PFSK-1 (cell line): ENCODE results near the gene TMEM45A.

Source experiments
- POLR2AphosphoS5 ChIP-seq: IDR thresholded peaks from 2 replicates; pipeline ENCODE4 v1.6.1; 2012; ENCODE audit warnings: low read depth, mild to moderate bottlenecking, control low read depth, low read length, moderate library complexity
- TF ChIP-seq, protein P1 (sequence below), 2 experiments: IDR thresholded peaks; 2 replicates each; pipeline versions ENCODE4 v1.6.1 to v1.8.0; 2011 to 2012; ENCODE audit warnings: low read depth in 2 of 2, low read length in 2 of 2, control low read depth in 1 of 2, inconsistent platforms in 1 of 2, mild to moderate bottlenecking in 1 of 2, moderate library complexity in 1 of 2; ENCODE audit not compliant: insufficient read depth in 1 of 2

DNA sequence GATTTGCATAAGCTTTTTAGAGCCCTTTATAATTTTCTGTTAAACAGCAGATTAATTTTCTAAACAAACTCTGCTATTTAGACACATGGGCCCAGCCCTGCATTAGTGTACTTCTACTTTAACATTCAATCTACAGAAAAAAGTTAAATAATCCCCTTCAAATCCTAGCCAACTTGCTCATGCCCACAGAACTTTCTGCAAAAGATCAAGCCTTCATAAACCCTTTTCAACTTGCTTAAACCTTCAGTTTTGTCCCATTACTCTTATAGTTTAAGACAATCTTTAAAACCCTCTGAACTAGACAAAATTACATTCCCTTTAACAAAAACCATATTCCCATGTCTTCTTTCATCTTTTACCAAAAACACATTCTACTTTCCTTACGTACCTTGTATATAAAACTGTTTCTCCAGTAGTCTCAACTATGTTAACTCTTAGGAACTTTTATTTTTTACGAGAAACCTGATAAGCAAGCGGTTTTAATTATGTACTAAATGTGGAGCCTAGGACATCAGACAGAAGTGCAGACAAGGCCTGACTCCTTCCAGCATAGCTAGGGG, 91.8 kb downstream of the TMEM45A start:
- TF ChIP-seq, protein P1, sequence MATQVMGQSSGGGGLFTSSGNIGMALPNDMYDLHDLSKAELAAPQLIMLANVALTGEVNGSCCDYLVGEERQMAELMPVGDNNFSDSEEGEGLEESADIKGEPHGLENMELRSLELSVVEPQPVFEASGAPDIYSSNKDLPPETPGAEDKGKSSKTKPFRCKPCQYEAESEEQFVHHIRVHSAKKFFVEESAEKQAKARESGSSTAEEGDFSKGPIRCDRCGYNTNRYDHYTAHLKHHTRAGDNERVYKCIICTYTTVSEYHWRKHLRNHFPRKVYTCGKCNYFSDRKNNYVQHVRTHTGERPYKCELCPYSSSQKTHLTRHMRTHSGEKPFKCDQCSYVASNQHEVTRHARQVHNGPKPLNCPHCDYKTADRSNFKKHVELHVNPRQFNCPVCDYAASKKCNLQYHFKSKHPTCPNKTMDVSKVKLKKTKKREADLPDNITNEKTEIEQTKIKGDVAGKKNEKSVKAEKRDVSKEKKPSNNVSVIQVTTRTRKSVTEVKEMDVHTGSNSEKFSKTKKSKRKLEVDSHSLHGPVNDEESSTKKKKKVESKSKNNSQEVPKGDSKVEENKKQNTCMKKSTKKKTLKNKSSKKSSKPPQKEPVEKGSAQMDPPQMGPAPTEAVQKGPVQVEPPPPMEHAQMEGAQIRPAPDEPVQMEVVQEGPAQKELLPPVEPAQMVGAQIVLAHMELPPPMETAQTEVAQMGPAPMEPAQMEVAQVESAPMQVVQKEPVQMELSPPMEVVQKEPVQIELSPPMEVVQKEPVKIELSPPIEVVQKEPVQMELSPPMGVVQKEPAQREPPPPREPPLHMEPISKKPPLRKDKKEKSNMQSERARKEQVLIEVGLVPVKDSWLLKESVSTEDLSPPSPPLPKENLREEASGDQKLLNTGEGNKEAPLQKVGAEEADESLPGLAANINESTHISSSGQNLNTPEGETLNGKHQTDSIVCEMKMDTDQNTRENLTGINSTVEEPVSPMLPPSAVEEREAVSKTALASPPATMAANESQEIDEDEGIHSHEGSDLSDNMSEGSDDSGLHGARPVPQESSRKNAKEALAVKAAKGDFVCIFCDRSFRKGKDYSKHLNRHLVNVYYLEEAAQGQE (IDR thresholded peaks at IDR 0.05; ENCODE audit: insufficient read depth in 1 of 2, low read depth in 2 of 2, low read length in 2 of 2), result no peak
- no peak for TF ChIP-seq POLR2AphosphoS5
